IMR-90 (cell line): ENCODE measurements around the gene SRSF7.

Experiments used
- CEBPB ChIP-seq: IDR thresholded peaks from 2 replicates; pipeline ENCODE4 v1.6.1; 2012; ENCODE audit warnings: low read depth, low read length, improper control_type of control experiment
- CHD1 ChIP-seq: IDR thresholded peaks from 2 replicates; pipeline ENCODE4 v1.6.1; 2012; ENCODE audit warnings: low read depth, low read length, improper control_type of control experiment
- CTCF ChIP-seq: conservative IDR thresholded peaks from 2 replicates; pipeline ENCODE4 v1.5.1; 2012; ENCODE audit warnings: mild to moderate bottlenecking, low read depth, low read length, improper control_type of control experiment
- ELK1 ChIP-seq: fragments of 150-350 bp; IDR thresholded peaks from 2 replicates; pipeline ENCODE4 v1.6.1; 2016; ENCODE audit warnings: low read depth, mild to moderate bottlenecking, low read length, moderate library complexity, borderline replicate concordance
- MAZ ChIP-seq: IDR thresholded peaks from 2 replicates; pipeline ENCODE4 v1.6.1; 2012; ENCODE audit warnings: low read depth, mild to moderate bottlenecking, low read length, improper control_type of control experiment, moderate library complexity, borderline replicate concordance
- MXI1 ChIP-seq: IDR thresholded peaks from 2 replicates; pipeline ENCODE4 v1.6.1; 2012; ENCODE audit warnings: low read depth, mild to moderate bottlenecking, low read length, moderate library complexity, borderline replicate concordance
- NFE2L2 ChIP-seq: fragments of 150-350 bp; IDR thresholded peaks from 2 replicates; pipeline ENCODE4 v1.6.1; 2016; ENCODE audit warnings: low read depth, mild to moderate bottlenecking, low read length
- POLR2A ChIP-seq: IDR thresholded peaks from 2 replicates; pipeline ENCODE4 v1.6.1; 2012; ENCODE audit warnings: mild to moderate bottlenecking, low read depth, low read length
- RAD21 ChIP-seq: IDR thresholded peaks from 2 replicates; pipeline ENCODE4 v1.6.1; 2012; ENCODE audit warnings: low read length, improper control_type of control experiment
- RCOR1 ChIP-seq: IDR thresholded peaks from 2 replicates; pipeline ENCODE4 v1.6.1; 2012; ENCODE audit warnings: mild to moderate bottlenecking, low read length, improper control_type of control experiment; ENCODE audit not compliant: insufficient replicate concordance
- SMC3 ChIP-seq: fragments of 150-350 bp; IDR thresholded peaks from 2 replicates; pipeline ENCODE4 v1.6.1; 2016; ENCODE audit warnings: low read depth, mild to moderate bottlenecking, antibody characterized with exemption, low read length, moderate library complexity
- USF2 ChIP-seq: fragments of 150-350 bp; IDR thresholded peaks from 2 replicates; pipeline ENCODE4 v1.6.1; 2017; ENCODE audit warnings: mild to moderate bottlenecking, antibody characterized with exemption, low read length, low read depth

- TF ChIP-seq NFE2L2, result no peak
- TF ChIP-seq CTCF, result no peak
- no peak for TF ChIP-seq SMC3
- TF ChIP-seq CEBPB, result no peak
- no peak for TF ChIP-seq RAD21
- TF ChIP-seq USF2, result no peak
- no peak for TF ChIP-seq POLR2A
- TF ChIP-seq ELK1, result no peak
- no peak for TF ChIP-seq RCOR1
- no peak for TF ChIP-seq CHD1
- no peak for TF ChIP-seq MAZ
- TF ChIP-seq MXI1, result no peak
Observed at GRCh38 chr2:38794235-38794946, 43.2 kb upstream of the SRSF7 start.
